CD4-positive, CD25-positive, alpha-beta regulatory T cell (primary cell): Measurements from ENCODE around the gene GALR3. TPM values are rescaled to one million over a fixed set of nuclear protein-coding genes. Genes with fewer than 3 reads are reported as not detected.
A peak's percentile ranks its signal among the peaks of the same experiment; 100 is the strongest.

Experiments used
- ATAC-seq, 2 donors: fragments of 150-1000 bp; cut with Tn5 transposase; one replicate each; pipeline ENCODE4 v1.10.0; 2021; ENCODE audit warnings: low read depth in 2 of 2, moderate number of reproducible peaks in 2 of 2, moderate library complexity in 1 of 2
- DNase-seq, 3 donors: peaks; one replicate each; pipeline versions ENCODE4 v3.0.0 to v3.0.0-alpha.2; 2012 to 2022; ENCODE audit warnings: mixed read lengths in 1 of 3
- H3K27ac ChIP-seq: one replicate; pipeline ENCODE4 v1.7.0; 2013; ENCODE audit warnings: mild to moderate bottlenecking, low read length; ENCODE audit not compliant: insufficient read depth, poor library complexity, severe bottlenecking
- H3K27me3 ChIP-seq: one replicate; pipeline ENCODE4 v1.7.0; 2013; ENCODE audit warnings: low read length; ENCODE audit not compliant: control insufficient read depth, insufficient read depth
- H3K36me3 ChIP-seq: one replicate; pipeline ENCODE4 v1.7.0; 2013; ENCODE audit warnings: mild to moderate bottlenecking, low read length, moderate library complexity; ENCODE audit not compliant: control insufficient read depth, insufficient read depth
- H3K4me1 ChIP-seq: 2 replicates; pipeline ENCODE4 v1.7.0; 2013; ENCODE audit warnings: mild to moderate bottlenecking, low read length; ENCODE audit not compliant: insufficient read depth, control insufficient read depth, poor library complexity, severe bottlenecking
- H3K4me3 ChIP-seq: one replicate; pipeline ENCODE4 v1.7.0; 2013; ENCODE audit warnings: low read depth, mild to moderate bottlenecking, low read length, moderate library complexity
- H3K9me3 ChIP-seq, 2 experiments: 1 replicate in 1 of 2; 2 replicates in 1 of 2; pipeline ENCODE4 v1.7.0; 2013; ENCODE audit warnings: low read length in 2 of 2, mild to moderate bottlenecking in 1 of 2, moderate library complexity in 1 of 2; ENCODE audit not compliant: control insufficient read depth in 2 of 2
- H3K27ac Mint-ChIP-seq, 3 donors: one replicate each; pipeline ENCODE4 v1.8.0; 2020 to 2022; ENCODE audit warnings: mild to moderate bottlenecking in 3 of 3, mixed read lengths in 3 of 3, moderate library complexity in 2 of 3
- H3K27me3 Mint-ChIP-seq: one replicate; pipeline ENCODE4 v1.8.0; 2022; ENCODE audit warnings: mild to moderate bottlenecking, mixed read lengths
- H3K36me3 Mint-ChIP-seq: one replicate; pipeline ENCODE4 v1.8.0; 2020; ENCODE audit warnings: mixed read lengths
- H3K4me1 Mint-ChIP-seq, 4 donors: one replicate each; pipeline ENCODE4 v1.8.0; 2020 to 2022; ENCODE audit warnings: mixed read lengths in 4 of 4, mild to moderate bottlenecking in 1 of 4
- H3K4me3 Mint-ChIP-seq, 4 donors: one replicate each; pipeline ENCODE4 v1.8.0; 2020 to 2022; ENCODE audit warnings: mild to moderate bottlenecking in 4 of 4, mixed read lengths in 4 of 4, moderate library complexity in 3 of 4
- H3K9me3 Mint-ChIP-seq, 7 donors: one replicate each; pipeline ENCODE4 v1.8.0; 2020 to 2022; ENCODE audit warnings: mixed read lengths in 7 of 7, mild to moderate bottlenecking in 3 of 7, moderate library complexity in 2 of 7
- polyA plus RNA-seq, 4 donors: library from polyadenylated mRNA; unstranded; fragments of 300-500 nt; fragmentation: Illumina TruSeq; gene quantifications; one replicate each; pipeline ENCODE4 v1.2.3, GENCODE V29; 2021
- total RNA-seq: library from RNA; stranded (reverse); gene quantifications from one replicate; pipeline ENCODE4 v1.2.3, GENCODE V29; 2022

The GALR3 gene
- total and polyA plus RNA-seq, 5 donors from 2014 or later: not detected

DNA sequence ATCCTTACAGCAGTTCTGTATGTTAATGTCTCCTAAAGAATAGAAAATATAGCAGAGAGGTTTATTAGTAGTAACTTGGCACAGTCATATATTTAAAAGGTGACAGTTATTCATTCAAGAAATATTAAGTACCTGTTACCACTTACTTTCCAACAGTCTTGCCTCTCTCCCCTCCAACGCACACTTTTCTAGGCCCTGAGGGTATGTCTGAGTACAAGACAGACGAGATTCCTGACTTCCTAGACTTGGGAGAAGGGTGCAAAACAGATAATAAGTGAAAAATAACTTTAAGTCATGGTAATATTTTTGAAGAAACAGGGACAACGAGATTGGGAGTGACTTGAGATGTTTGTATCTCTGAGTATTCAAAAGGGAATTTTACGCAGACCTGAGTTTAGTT, 27.6 kb downstream of the GALR3 start:
- ATAC-seq: no peak
- peak overlapping the region; percentile 65 to 99 (median 96) for H3K4me3 Mint-ChIP-seq
- H3K4me1 ChIP-seq: peaks cover 25% of the 10 kb centered on the region
- H3K36me3 ChIP-seq: peaks cover 46% of the 10 kb centered on the region
- H3K27ac ChIP-seq: no peak overlapping the region
- no peaks in the 10 kb centered on the region for H3K9me3 Mint-ChIP-seq
- no peaks in the 10 kb centered on the region for H3K9me3 ChIP-seq
- DNase-seq: no peak
- H3K4me1 Mint-ChIP-seq: peaks cover 24 to 70% (median 43%) of the 10 kb centered on the region in 4 donors
- H3K36me3 Mint-ChIP-seq: peaks cover 35% of the 10 kb centered on the region
- peak overlapping the region; percentile 26 to 36 (median 32) for H3K27ac Mint-ChIP-seq
- H3K4me3 ChIP-seq: no peak overlapping the region
- H3K27me3 ChIP-seq: no peaks in the 10 kb centered on the region
- H3K27me3 Mint-ChIP-seq: no peaks in the 10 kb centered on the region

DNA sequence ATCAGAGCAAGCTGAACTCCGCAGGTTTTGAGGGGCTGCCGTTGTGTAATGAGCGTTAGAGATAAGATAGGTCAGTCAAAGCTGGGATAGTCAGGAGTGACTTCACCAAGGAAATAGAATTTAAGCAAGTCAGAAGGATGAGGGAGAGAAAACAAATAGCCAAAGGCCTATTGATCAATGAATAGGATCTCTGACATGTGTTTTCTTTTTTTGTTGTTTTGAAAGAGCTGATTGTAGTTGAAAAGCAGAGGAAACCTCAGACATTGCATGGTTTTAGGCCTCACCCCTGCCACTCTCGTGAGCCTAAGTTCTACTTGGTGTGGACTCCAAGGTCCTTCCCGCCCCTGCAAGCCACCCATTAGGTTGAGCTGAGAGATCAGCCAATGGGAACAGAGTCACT, 29.2 kb downstream of the GALR3 start:
- Mint-ChIP-seq H3K9me3 (no peaks in the 10 kb centered on the region), H3K4me1 (peaks cover 24 to 69% (median 44%) of the 10 kb centered on the region in 4 donors), H3K27me3 (no peaks in the 10 kb centered on the region), H3K27ac (no peak overlapping the region), H3K4me3 (peak overlapping the region in 1 of 4 donors; percentile 11), H3K36me3 (peaks cover 41% of the 10 kb centered on the region)
- Histone ChIP-seq H3K27ac (no peak overlapping the region), H3K36me3 (peaks cover 53% of the 10 kb centered on the region), H3K4me1 (peaks cover 25% of the 10 kb centered on the region), H3K9me3 (no peaks in the 10 kb centered on the region), H3K4me3 (no peak overlapping the region), H3K27me3 (no peaks in the 10 kb centered on the region)
- ATAC-seq (no peak), DNase-seq (no peak)

DNA sequence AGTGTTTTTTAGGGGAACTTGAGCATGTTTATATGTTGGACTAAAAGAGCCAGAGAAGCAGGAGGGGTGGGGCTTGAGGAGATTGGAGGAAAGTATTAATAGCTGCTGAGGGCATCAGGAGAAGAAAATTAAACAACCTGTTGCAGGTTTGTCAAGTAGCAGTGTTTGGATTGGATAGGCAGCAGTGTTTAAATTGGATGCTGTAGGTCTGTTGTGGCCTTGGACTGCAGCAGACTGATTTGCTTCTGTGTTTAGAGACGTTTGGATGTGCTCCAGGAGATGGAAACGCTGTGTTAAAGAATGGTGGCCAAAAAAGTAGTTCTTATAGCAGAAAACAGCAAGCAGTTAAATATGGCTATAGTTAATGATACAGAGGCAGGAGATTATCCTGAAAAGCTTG, 31.8 kb downstream of the GALR3 start:
- peaks cover 8 to 56% (median 30%) of the 10 kb centered on the region in 4 donors for H3K4me1 Mint-ChIP-seq
- DNase-seq: no peak
- H3K27ac Mint-ChIP-seq: peak overlapping the region in 1 of 3 donors; percentile 72
- Histone ChIP-seq H3K4me3 (no peak overlapping the region), H3K27ac (no peak overlapping the region), H3K36me3 (peaks cover 72% of the 10 kb centered on the region), H3K27me3 (no peaks in the 10 kb centered on the region), H3K9me3 (no peaks in the 10 kb centered on the region), H3K4me1 (peaks cover 19% of the 10 kb centered on the region)
- H3K27me3 Mint-ChIP-seq: no peaks in the 10 kb centered on the region
- no peak for ATAC-seq
- peaks cover 51% of the 10 kb centered on the region for H3K36me3 Mint-ChIP-seq
- H3K4me3 Mint-ChIP-seq: peak overlapping the region in 1 of 4 donors; percentile 33
- H3K9me3 Mint-ChIP-seq: no peaks in the 10 kb centered on the region

DNA sequence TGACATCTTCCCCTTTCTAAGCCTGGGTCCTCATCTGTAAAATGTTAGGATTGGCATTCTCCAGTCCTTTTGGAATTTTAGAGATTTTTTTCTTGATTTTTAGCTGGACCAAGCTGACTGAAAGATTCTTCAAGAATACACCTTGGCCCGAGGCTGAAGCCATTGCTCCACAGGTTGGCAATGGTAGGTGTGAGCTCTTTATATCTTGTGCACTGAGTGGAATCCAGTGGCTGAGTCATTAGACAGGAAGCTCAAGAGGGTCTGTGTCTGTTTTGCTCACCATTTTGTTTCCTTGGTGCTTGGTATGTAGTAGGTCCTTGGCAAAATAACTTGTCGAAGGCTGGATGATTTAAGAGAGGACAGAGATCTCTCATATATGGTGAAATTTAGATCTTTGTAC, 32.3 kb downstream of the GALR3 start:
- Mint-ChIP-seq H3K27me3 (no peaks in the 10 kb centered on the region), H3K36me3 (peaks cover 52% of the 10 kb centered on the region), H3K9me3 (peaks cover 0 to 1% (median 0%) of the 10 kb centered on the region in 7 donors), H3K4me3 (peak overlapping the region in 1 of 4 donors; percentile 60), H3K27ac (peak overlapping the region in 1 of 3 donors; percentile 13), H3K4me1 (peaks cover 8 to 51% (median 29%) of the 10 kb centered on the region in 4 donors)
- Histone ChIP-seq H3K4me3 (no peak overlapping the region), H3K27ac (no peak overlapping the region), H3K9me3 (no peaks in the 10 kb centered on the region), H3K36me3 (peaks cover 75% of the 10 kb centered on the region), H3K27me3 (no peaks in the 10 kb centered on the region), H3K4me1 (peaks cover 14% of the 10 kb centered on the region)
- ATAC-seq (no peak), DNase-seq (no peak)

DNA sequence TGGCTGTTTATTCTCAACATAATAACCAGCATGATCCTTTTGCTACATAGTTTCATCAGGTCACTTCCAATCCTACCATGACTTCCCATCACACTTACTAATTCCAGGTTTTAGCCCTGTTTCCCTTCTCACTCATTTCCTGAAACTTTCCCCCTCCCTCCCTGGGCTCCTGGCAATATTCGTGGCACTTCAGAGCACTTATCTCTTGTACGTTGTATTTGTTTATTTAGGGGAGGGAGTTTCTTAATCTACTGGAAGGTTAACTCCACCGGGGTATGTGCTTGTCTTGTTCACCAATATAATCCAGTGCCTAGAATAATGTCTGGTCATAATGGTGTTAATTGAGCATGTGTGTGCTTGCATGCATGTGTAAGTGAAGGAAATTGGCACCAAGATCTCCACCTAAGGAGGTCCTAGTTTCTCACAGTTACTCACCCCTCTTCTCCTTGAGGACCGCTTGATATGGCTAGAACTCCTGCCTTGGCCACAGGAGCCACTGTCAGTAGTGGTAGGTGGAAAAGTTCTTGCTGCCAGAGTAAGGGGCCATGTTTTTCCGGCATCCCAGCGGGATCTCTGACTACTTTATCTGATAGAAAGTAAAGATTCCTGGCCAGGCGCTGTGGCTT, 37.7 kb downstream of the GALR3 start:
- Histone ChIP-seq H3K36me3 (peaks cover 79% of the 10 kb centered on the region), H3K27me3 (no peaks in the 10 kb centered on the region), H3K27ac (no peak overlapping the region), H3K9me3 (no peaks in the 10 kb centered on the region), H3K4me1 (no peaks in the 10 kb centered on the region), H3K4me3 (no peak overlapping the region)
- Mint-ChIP-seq H3K27me3 (no peaks in the 10 kb centered on the region), H3K27ac (no peak overlapping the region), H3K4me1 (peaks cover 0 to 15% (median 7%) of the 10 kb centered on the region in 4 donors), H3K36me3 (peaks cover 50% of the 10 kb centered on the region), H3K4me3 (no peak overlapping the region), H3K9me3 (peaks cover 0 to 1% (median 0%) of the 10 kb centered on the region in 7 donors)
- ATAC-seq: no peak
- DNase-seq: no peak

DNA sequence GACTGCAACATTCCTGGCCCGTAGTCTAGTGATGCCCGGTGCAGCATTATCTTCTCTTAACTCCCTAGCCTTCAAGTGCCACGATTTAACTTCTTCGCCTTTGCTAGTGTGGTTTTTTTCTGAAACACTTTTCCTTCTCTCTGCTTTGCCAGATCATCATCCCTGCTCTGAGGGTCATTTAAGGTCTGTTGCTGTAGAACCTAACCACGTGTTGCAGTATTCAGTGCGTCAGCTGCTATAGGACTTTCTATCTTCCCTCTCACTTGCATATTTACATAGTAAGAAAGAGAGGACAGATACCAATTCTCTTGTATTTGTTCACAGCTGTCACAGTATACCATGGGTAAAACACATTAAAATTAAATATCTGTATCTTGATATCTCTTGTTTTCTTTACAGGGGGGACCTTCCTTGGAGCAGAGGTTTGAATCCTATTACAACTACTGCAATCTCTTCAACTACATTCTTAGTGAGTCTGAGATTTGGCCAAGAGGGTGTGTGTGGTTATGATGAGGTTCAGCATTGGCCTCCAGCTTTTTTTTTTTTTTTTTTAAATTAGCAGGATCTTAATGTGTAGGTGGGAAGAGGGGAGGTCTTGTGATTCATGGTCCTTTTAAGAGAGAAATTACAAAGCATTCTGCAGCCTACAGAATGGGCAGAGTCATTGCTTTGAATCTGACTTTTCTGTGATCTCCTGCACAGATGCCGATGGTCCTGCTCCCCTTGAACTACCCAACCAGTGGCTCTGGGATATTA, 39.6 kb downstream of the GALR3 start:
- no peaks in the 10 kb centered on the region for H3K4me1 ChIP-seq
- Mint-ChIP-seq H3K4me1 (peaks cover 0 to 13% (median 6%) of the 10 kb centered on the region in 4 donors), H3K9me3 (peaks cover 0 to 1% (median 0%) of the 10 kb centered on the region in 7 donors), H3K27ac (peak overlapping the region in 1 of 3 donors; percentile 44), H3K27me3 (no peaks in the 10 kb centered on the region), H3K36me3 (peaks cover 44% of the 10 kb centered on the region), H3K4me3 (no peak overlapping the region)
- no peaks in the 10 kb centered on the region for H3K9me3 ChIP-seq
- peaks cover 87% of the 10 kb centered on the region for H3K36me3 ChIP-seq
- no peak for DNase-seq
- no peaks in the 10 kb centered on the region for H3K27me3 ChIP-seq
- no peak overlapping the region for H3K4me3 ChIP-seq
- H3K27ac ChIP-seq: no peak overlapping the region
- no peak for ATAC-seq

DNA sequence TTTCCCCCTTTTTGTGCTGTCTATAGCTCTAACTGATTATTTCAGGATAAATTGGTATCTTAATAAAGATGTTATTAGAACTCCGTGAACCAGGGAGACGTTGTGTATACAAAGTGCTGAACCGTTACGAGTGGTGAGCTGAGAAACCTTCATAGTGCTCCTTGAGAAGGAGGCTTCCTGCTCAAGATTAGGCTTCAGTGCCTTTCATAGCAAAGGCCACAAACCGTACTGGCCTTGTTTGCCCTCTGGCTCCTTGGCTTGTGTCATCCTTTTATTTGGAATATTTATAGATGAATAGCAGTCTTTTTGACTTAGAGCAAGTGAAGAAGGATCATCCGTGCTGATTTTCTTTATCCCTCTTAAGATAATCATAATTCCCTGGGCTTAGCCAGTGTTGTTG, 42.3 kb downstream of the GALR3 start:
- H3K4me3 Mint-ChIP-seq: no peak overlapping the region
- Histone ChIP-seq H3K36me3 (peaks cover 86% of the 10 kb centered on the region), H3K27me3 (no peaks in the 10 kb centered on the region), H3K4me1 (no peaks in the 10 kb centered on the region), H3K27ac (no peak overlapping the region), H3K4me3 (no peak overlapping the region), H3K9me3 (no peaks in the 10 kb centered on the region)
- no peak overlapping the region for H3K27ac Mint-ChIP-seq
- H3K4me1 Mint-ChIP-seq: peaks cover 0 to 9% (median 6%) of the 10 kb centered on the region in 4 donors
- peaks cover 47% of the 10 kb centered on the region for H3K36me3 Mint-ChIP-seq
- H3K9me3 Mint-ChIP-seq: no peaks in the 10 kb centered on the region
- H3K27me3 Mint-ChIP-seq: no peaks in the 10 kb centered on the region
- DNase-seq: no peak
- ATAC-seq: no peak
